OCI-M2 (cell line): ENCODE measurements around the gene PLIN5.

Source experiments
- DNase-seq: peaks from one replicate; lab custom pipeline; 2025; ENCODE audit not compliant: unreplicated experiment; lab: John Stamatoyannopoulos, UW

The PLIN5 gene

GRCh38 chr19:4507804-4508203 lies 27.2 kb downstream of the PLIN5 start:
- DNase-seq, result no peak

- DNase-seq, result no peak
Measured at GRCh38 chr19:4507150-4507452, 27.9 kb downstream of the PLIN5 start.

- no peak for DNase-seq
Measured at GRCh38 chr19:4506449-4507149, 28.4 kb downstream of the PLIN5 start.

GRCh38 chr19:4505570-4506448 lies 29.2 kb downstream of the PLIN5 start:
- no peak for DNase-seq

GRCh38 chr19:4504891-4505569 lies 30.0 kb downstream of the PLIN5 start:
- no peak for DNase-seq

GRCh38 chr19:4504297-4504701 lies 30.7 kb downstream of the PLIN5 start:
- DNase-seq, result no peak

- DNase-seq, result no peak
Measured at GRCh38 chr19:4503825-4504170, 31.2 kb downstream of the PLIN5 start.

GRCh38 chr19:4503132-4503824 lies 31.7 kb downstream of the PLIN5 start:
- no peak for DNase-seq

GRCh38 chr19:4502282-4503131 lies 32.5 kb downstream of the PLIN5 start:
- DNase-seq, result no peak

GRCh38 chr19:4501691-4502090 lies 33.3 kb downstream of the PLIN5 start:
- DNase-seq, result no peak

- DNase-seq, result no peak
Measured at GRCh38 chr19:4500841-4501591, 34.0 kb downstream of the PLIN5 start.

- no peak for DNase-seq
Measured at GRCh38 chr19:4499855-4500254, 35.2 kb downstream of the PLIN5 start.

- DNase-seq, result no peak
Measured at GRCh38 chr19:4499318-4499717, 35.7 kb downstream of the PLIN5 start.

- DNase-seq, result no peak
Measured at GRCh38 chr19:4498694-4499093, 36.3 kb downstream of the PLIN5 start.

GRCh38 chr19:4497770-4498389 lies 37.1 kb downstream of the PLIN5 start:
- DNase-seq, result no peak

- DNase-seq, result no peak
Measured at GRCh38 chr19:4496304-4496703, 38.7 kb downstream of the PLIN5 start.

GRCh38 chr19:4495471-4495870 lies 39.6 kb downstream of the PLIN5 start:
- DNase-seq, result no peak

- no peak for DNase-seq
Measured at GRCh38 chr19:4494691-4495064, 40.3 kb downstream of the PLIN5 start.

GRCh38 chr19:4493929-4494690 lies 40.9 kb downstream of the PLIN5 start:
- no peak for DNase-seq
